Transverse colon (tissue), 4 donors: Measurements from ENCODE around the gene CELSR1.

ENCODE experiments used
- CTCF ChIP-seq, 5 experiments: fragments of 200-600 bp in 3 of 5; fragments of 450-650 bp in 2 of 5; sonication (generic) in 3 of 5; IDR thresholded peaks; 1 replicate in 2 of 5; 2 replicates in 3 of 5; pipeline ENCODE4 v1.5.1; 2016 to 2017; ENCODE audit warnings: antibody characterized with exemption in 5 of 5, inconsistent platforms in 3 of 5, mild to moderate bottlenecking in 2 of 5, moderate library complexity in 1 of 5
- POLR2A ChIP-seq: fragments of 450-650 bp; IDR thresholded peaks from one replicate; pipeline ENCODE4 v1.6.1; 2016; ENCODE audit warnings: antibody characterized with exemption, mild to moderate bottlenecking, moderate library complexity
- POLR2AphosphoS5 ChIP-seq, 3 donors: sonication (generic); formaldehyde crosslinking; IDR thresholded peaks; one replicate each; pipeline ENCODE4 v1.6.1; 2016; ENCODE audit warnings: antibody characterized with exemption in 3 of 3

GRCh38 chr22:46338636-46339035 is 198.8 kb downstream of the CELSR1 start:
- no peak for TF ChIP-seq POLR2A
- no peak for TF ChIP-seq CTCF (IDR thresholded peaks at IDR 0.05)
- no peak for TF ChIP-seq POLR2AphosphoS5 (IDR thresholded peaks at IDR 0.05)
